Measurements from ENCODE around the gene ATP9B.

DNA sequence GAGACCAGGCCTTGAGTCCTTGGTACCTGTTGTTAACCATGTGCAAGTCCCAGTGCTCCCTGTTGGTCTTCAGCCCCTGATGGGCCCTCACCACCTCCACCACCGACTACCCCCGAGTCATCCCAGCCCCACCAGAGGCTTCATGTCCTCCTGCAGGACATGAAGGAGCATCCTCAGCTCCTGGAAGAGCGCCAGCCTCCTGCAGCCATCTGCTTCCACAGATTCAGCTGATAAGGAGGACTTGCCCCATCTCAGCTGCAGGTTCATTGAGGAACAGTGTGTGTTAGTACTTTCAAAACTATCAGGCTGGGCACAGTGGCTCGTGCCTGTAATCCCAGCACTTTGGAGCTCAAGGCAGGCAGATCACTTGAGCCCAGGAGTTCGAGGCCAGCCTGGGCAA is 151.9 kb downstream of the ATP9B start:
- no peak for TF ChIP-seq MAX (IDR thresholded peaks at IDR 0.05; ENCODE audit: low read depth)
- TF ChIP-seq POLR2AphosphoS5 (IDR thresholded peaks at IDR 0.05; ENCODE audit: low read depth, low read length), result no peak
- TF ChIP-seq JUND (IDR thresholded peaks at IDR 0.05), result no peak
- no peak for TF ChIP-seq RFX5 (IDR thresholded peaks at IDR 0.05; ENCODE audit: low read length)
